NB4 (cell line): ENCODE data around the gene NTN5.

ENCODE experiments used
- DNase-seq: peaks from one replicate; pipeline ENCODE4 v3.0.0; 2010; ENCODE audit warnings: low read depth
- H3K4me3 ChIP-seq: one replicate; pipeline ENCODE4 v1.5.1; 2011; ENCODE audit warnings: mild to moderate bottlenecking, low read depth, low read length, moderate library complexity
- MAX ChIP-seq: IDR thresholded peaks from 2 replicates; pipeline ENCODE4 v1.6.1; 2011; ENCODE audit warnings: low read depth, low read length
- MYC ChIP-seq: IDR thresholded peaks from 2 replicates; pipeline ENCODE4 v1.6.1; 2011; ENCODE audit warnings: low read depth, low read length
- POLR2A ChIP-seq: IDR thresholded peaks from 2 replicates; pipeline ENCODE4 v1.6.1; 2011; ENCODE audit warnings: mild to moderate bottlenecking; ENCODE audit not compliant: insufficient read length; ENCODE audit errors: extremely low read depth
- TF ChIP-seq, protein P1 (sequence below): IDR thresholded peaks from one replicate; pipeline ENCODE4 v1.5.1; 2012; ENCODE audit warnings: low read depth, low read length

The NTN5 gene

GRCh38 chr19:48637449-48637947 is 35.3 kb downstream of the NTN5 start:
- peak overlapping the region; percentile 80 for H3K4me3 ChIP-seq
- DNase-seq = peak; percentile 100
- TF ChIP-seq POLR2A = no peak
- TF ChIP-seq, protein P1, sequence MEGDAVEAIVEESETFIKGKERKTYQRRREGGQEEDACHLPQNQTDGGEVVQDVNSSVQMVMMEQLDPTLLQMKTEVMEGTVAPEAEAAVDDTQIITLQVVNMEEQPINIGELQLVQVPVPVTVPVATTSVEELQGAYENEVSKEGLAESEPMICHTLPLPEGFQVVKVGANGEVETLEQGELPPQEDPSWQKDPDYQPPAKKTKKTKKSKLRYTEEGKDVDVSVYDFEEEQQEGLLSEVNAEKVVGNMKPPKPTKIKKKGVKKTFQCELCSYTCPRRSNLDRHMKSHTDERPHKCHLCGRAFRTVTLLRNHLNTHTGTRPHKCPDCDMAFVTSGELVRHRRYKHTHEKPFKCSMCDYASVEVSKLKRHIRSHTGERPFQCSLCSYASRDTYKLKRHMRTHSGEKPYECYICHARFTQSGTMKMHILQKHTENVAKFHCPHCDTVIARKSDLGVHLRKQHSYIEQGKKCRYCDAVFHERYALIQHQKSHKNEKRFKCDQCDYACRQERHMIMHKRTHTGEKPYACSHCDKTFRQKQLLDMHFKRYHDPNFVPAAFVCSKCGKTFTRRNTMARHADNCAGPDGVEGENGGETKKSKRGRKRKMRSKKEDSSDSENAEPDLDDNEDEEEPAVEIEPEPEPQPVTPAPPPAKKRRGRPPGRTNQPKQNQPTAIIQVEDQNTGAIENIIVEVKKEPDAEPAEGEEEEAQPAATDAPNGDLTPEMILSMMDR = no peak
- TF ChIP-seq MAX = no peak
- no peak for TF ChIP-seq MYC

GRCh38 chr19:48636859-48637448 is 35.9 kb downstream of the NTN5 start, which contains the start of gene DBP:
TSS of gene DBP (minus strand) at chr19:48637379. CDS start at chr19:48636994, 385 bp downstream.
- TF ChIP-seq, protein P1 = peak; percentile 36
- TF ChIP-seq MAX = no peak
- H3K4me3 ChIP-seq = peak within 1 kb of the TSS; percentile 80
- no peak for DNase-seq

GRCh38 chr19:48635966-48636858 is 36.6 kb downstream of the NTN5 start:
- TF ChIP-seq POLR2A = no peak
- H3K4me3 ChIP-seq = peak overlapping the region; percentile 80
- DNase-seq = peak; percentile 87

DNA sequence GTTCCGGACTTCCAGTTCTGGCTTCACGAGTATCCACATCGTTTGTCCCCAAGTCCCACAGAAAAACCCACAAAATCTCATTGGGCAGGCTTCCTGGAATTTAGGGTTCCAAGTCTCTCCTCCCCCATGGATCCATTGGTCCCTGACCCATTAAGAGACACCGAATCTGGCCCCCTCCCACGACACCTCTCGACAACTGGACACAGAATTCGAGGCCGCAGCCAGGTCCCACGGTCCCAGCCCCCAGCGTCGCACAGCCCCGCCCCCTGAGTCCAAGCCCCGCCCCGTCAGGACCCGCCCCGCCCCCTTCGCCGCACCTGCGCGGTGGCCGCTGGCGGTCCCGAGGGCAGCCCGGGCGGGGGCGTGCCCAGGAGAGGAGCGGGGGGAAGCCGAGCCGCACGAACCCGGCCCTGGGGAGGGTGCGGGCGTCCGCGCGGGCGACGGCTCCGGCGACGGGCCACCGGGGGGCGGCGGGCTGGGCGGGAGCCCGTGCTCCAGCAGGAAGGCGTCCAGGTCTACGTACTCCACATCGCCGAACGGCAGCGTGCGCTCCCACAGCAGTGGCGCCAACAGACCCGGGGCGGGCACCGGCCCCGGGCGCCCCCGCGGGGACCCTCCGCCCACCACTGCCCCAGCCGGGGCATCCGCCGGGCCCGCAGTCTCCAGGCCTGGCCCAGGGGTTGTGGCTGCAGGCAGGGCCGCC is 37.4 kb downstream of the NTN5 start:
- H3K4me3 ChIP-seq = peak overlapping the region; percentile 80
- TF ChIP-seq POLR2A (no peak), MYC (no peak), MAX (no peak)
- TF ChIP-seq, protein P1 = no peak
- peak; percentile 95 for DNase-seq

DNA sequence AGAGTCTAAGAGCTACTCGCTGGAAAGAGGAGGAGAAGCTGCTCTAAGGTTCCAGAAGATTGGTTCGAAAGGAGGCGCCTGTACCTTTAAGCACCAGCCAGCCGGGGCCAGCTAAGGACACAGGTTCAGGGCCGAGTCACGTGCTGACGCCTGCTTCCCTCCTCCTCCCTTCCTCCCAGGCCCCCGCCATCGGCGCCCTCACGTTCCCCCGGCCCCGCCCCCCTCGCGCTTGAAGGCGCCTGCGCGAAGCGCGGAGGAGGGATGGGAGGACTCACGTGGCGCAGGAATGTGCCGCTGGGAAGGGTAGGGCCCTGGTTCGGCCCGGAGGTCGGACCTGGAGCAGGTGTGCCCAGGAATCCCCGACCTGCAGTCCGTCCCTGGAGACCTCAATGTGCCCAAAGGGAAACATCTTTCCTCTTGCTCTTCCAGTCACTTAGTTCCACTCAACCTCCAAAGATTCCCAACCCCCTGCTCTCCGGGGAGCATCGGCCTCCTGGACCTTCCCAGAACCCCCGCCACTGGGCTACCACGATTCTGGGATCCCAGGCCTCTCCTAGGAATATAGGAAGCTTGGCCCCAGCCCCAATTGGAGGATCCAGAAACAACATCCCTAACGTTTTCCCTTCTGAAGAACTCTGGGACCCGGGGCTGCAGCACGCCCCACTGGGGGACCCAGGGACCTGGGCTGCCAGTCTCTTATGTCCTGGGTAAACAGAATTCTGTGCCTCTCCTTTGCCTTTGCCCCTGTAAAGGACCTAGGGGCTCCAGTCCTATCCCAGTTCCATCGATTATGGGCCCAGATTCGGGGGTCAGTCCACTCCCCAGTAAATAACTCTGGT is 38.2 kb downstream of the NTN5 start:
- DNase-seq = peak; percentile 100
- TF ChIP-seq MYC = no peak
- no peak for TF ChIP-seq MAX
- no peak for TF ChIP-seq POLR2A
- TF ChIP-seq, protein P1 = no peak
- peak overlapping the region; percentile 58 for H3K4me3 ChIP-seq
